NCI-H2029 treated with DMSO at 0.1 percent for 48 hours (cell line): ENCODE measurements around the gene LASP1.

Experiments
- DNase-seq: peaks from one replicate; lab custom pipeline; 2025; lab: John Stamatoyannopoulos, UW

Gene LASP1

DNA sequence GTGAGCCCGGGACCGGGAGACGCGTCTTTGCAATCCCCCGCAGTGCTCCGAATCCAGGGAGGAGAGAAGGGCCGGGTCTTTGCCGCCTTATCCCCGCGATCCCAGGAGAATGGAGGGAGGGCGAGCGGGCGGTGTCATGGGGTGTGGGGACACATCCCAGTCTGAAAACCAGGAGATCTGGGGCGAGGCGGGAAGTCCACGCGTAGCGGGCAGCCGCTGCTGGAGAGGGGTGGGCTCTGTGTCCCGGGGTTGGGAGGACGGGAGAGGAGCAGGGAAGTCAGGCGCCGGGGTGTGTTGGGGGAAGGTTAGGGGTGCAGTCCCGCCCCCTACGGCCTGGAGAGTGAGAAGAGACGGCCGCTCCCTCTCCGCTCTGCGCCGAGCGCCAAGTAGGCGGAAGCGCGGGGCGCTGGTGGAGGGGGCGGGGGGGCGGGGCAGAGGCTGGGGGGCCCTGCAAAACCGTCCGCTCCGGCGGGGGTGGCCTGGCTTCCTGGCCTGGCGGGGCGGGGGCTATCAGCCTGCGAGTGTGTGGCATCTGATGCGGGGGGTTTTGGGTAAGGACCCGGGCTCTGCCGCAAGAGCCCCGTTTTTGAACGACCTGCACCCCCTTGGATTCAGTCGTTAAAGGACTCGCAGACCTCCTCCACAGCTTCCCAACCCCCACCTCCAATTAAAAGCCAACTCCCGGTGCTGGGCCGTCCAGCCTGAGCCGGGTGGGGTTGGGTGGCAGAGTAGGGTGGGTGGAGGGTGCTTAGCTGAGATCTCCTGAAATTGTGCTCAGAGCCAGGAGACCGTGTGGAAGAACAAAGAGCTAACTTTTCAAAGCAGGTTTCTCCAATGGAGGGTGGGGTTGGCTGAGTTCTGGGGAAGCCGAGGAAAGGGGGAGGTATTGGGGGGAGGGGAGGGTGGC is 654 bp downstream of the LASP1 start:
- DNase-seq, result no peak

DNA sequence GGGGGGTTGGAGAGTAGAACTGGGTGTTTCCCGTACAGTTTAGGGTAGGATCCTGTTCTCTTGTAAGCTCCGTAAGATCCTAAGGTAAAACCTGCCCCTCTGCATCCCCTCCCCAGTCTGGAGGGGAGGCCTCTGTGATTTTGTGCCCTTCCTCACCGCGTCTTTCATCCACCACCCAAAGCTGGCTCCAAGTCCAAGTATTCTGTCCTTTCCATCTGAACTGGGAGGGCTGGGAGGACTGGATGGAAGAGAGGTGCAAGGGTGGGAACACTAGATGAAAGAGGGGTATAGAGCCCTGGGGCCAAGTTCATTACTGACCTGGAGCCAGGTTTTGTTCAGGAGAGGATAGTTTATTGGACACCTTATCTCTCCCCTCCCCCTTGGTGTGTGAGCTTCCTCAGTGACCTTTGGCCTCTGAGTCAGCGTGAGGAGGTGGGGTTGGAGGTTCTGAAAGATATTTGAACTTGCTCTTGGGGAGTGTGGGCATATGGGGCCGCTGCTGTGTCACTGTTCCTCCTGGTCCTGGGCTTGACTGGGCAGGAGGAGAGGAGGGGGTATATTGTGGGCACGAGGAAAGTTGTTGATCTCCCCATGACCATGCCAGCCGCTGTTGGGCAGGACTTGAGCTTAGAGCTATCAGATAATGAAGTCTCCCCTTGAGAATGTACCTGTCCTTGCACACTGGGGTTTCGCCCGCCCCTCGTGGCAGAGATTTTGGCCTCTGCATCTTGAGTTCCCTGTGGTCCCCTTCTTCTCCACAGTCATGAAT is 1.6 kb downstream of the LASP1 start:
- DNase-seq, result no peak

- no peak for DNase-seq
Observed at GRCh38 chr17:38872027-38872511, 2.2 kb downstream of the LASP1 start.

DNA sequence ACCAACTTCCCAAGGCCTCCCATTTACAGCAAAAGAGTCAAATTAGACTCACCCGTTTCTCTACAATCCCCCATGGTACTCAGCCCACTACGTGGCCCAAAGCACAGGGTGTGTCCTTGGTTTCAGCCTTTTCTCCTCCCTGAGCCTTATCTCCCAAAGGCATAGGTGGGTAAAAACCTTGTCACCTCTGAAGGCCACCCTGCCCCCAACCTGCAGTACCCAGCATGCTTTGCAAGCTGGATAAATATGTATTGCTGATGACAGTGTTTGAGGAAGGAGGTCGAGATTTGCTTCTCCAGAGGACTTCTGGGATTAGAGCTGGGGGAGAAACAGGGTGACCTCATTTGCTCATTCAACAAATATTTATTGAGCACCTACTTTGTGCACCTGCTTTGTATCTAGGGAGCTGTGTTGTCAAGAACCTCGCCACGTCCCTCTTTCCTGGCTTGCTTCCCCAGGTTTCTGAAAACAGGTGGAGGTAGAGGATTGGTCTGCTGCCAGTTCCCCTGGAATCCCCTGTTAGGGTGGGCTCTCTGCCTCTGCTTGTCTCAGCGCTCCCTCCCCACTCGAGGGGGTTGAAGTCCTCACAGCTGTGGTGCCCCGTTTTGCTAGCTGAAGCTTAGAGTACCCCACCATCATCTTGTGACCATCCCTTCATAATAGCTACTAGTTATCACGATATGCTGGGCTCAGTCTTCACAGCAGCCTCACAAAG is 3.0 kb downstream of the LASP1 start:
- peak; percentile 47 for DNase-seq

GRCh38 chr17:38873640-38874380 is 4.0 kb downstream of the LASP1 start:
- DNase-seq, result no peak

DNA sequence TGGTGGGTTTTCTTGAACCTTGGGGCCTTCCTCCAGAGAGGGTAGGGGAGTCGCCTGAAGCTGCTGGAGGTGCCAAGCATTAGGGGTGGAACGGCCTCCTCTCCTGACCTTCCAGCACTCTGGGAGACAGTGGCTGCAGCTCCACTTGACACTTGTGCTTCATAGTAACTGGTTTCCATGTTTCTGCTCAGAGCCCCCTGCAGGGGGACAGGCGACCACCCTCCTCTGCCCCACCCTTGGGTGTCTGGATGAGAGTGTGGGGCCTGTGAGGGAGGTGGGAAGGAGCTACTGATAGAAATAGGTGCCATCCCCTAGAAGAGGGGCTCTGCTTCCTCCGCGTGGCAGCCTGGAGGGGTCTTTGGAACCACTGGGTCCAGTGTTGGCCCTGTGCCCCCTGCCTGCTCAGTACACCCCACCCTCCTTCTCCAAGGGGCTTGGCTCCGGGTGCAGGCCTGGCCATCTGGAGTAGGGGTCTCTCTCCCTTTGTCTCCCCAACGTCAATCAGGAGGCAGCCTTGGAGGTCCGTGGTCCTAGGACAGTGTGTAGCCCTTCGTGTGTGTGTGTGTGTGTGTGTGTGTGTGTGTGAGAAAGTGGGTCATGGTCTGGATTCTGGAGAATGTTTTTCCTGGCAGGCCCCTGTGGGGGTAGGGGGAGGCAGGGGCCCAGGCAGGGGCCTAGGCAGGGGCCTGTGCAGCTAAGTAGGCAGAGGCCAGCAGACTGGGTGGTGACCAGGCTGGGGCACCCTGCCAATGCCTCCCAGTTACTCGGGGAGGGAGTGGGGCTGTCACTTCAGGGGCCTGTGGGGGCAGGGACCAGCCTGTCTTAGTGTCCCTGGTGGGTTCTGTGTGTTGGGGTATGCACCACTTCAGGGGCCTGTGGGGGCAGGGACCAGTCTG is 4.9 kb downstream of the LASP1 start:
- no peak for DNase-seq

DNA sequence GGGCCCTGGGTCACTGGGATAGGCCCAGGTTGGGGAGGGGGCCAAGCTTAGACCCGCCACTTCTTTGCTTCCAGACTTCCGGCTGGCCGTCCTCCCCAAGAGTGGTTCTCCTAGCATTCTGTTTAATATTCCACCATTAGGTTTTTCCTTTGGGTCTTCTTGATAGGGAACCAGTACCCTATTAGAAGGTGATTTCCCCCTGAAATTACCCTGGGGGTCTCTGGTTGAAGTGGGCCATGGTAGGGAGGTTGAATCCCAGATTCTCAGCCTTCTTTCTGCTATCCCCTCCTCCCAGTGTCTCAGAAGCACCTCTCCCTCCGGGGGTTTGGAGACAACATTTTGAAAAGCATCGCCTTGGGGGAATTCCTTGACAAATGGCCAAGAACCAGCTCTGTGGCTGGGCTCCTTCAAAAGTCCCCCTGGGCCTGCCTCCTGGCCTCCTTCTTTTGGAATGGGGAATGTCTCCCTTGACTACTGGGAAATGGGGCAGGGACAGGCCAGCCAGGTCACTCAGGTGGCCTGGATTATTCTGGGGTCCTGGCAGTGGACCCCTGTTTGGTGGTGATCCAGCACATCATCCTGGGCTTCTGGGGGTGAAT is 5.7 kb downstream of the LASP1 start:
- no peak for DNase-seq

- DNase-seq, result no peak
Observed at GRCh38 chr17:38877130-38877851, 7.4 kb downstream of the LASP1 start.

DNA sequence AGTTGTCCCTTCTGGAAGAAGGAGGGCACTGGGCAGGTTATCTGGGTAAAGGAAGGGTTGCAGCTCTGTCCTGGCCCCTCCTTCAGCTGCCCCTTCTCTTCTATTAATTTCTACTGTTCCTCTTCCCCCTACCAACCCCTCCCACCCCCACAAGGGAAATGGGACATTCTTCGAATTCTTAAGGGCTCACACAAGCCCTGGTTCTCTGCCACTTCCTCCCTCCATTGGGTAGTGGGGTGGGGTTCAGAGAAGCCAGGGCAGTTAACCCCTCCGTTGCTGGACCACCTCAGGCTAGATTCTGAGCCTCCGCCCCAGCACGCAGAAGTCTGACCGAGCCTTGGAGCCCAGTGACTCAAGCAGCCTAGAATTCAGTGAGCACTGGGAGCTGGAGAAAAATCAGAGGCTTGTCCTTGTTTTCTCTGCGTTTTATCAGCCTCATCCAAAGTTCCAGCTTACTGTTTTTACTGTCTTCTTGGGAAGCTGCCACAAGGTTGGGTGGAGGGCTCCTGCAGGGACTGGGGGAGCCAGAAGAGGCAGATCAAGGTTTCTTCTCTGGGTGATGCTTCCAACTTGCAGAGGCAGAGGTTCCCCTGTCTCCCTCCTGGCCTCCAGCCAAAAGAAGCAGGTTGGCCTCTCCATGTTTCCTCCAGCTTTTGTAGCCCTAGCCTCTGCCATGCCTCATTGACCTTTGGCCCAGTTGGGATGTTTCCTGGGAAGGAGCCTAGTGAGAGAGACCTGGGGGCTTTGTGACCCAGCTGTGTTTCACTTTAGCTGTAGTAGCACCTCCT is 10.2 kb downstream of the LASP1 start:
- no peak for DNase-seq

GRCh38 chr17:38881600-38882191 is 11.8 kb downstream of the LASP1 start:
- no peak for DNase-seq

DNA sequence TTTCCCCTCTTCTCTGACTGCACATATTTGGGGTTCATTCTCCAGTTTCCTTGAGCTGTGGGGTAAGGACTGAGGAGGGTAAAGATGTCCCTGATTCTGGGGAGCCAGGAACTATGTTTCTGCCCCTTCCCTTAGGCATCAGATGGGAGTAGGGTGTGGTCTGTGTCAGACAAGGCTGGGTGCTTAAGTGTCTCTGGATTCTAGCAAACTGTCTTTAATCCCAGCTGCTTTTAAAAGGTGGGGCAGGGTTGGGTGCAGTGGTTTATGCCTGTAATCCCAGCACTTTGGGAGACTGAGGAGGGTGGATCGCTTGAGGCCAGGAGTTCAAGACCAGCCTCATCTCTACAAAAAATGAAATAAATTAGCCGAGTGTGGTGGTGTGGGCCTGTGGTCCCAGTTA is 13.0 kb downstream of the LASP1 start:
- DNase-seq, result no peak

DNA sequence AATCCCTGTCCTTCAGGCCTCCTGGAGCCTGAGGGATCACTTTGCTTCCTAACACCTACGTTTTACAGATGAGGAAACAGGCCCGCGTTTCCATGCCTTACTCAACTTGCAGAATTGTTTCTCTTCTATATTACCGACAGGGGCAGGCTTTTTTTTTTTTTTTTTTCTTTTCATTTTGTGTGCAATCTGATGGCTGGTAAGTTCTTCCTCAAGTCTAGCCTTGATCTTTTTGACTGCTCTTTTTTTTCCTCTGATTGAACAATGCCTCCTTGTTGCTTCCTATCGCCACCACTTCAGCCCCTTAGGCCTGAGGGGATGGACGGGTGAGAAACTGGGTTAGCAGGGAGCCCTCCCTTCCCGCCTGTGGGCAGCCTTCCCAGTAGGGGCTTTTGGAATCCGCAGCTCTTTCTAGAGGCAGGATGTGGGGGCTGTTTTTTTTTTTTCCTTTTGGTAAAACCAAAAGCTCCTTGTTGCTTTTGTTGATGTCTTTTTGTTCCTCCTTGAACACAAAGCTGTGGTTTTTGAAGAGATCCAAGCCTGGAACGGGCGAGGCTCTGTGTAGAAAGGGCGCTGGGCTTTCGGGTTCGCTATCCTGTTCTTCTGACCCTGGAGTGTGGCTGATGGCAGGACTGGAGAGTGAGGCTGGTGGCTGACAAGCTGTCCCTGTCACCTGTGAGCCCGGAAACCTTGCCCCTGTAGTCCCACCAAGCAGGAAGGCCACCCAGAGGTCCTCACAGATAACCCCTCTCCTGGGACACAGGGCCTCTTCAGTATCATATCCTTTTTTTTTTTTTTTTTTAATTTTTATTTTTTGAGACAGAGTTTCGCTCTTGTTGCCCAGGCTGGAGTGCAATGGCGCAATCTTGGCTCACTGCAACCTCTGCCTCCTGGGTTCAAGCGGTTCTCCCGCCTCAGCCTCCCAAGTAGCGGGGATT is 14.0 kb downstream of the LASP1 start:
- no peak for DNase-seq

- DNase-seq, result no peak
Observed at GRCh38 chr17:38885044-38885727, 15.3 kb downstream of the LASP1 start.

DNA sequence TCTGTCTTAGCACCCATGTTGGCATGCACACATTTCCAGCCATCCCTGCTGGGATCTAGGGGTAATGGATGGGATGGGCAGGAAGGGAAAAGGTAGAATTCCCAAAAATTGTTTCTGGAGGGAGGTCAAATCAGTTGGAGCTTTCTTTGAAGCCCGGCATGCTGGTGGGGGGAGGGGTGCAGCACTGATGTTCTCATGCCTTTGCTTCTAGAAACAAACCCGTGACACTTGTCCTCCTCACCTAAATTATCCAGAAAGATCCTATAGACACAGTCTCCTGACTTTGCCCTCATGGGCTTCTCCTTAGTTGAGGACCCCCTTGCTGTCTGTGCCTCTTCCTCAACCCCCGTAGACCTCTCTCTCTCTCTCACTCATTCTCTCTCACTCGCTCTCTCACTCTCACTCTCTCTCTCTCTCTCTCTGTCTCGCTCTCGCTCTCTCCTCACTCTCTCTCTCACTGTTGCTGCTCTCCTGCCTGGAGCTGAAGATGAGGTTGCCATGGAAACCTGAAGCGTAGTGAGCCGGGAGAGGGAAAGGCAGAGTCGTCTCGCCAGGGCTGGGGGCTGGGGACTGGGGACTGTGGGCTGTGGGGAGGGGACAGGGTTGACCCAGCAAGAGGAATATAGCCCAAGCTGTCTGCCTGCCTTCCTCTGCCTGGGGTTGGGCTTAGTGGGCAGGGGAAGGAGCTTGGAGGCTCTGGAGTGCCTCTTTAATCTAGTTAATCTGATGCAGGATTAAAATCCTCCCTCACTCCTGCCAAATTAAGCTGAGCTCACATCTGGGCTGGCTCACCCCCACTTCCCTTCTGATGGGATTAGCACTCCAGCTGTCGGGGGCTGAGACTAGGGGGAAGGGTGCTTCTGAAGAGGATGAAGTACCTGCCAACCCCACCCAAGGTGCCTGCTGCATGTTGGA is 16.1 kb downstream of the LASP1 start:
- DNase-seq, result no peak

DNA sequence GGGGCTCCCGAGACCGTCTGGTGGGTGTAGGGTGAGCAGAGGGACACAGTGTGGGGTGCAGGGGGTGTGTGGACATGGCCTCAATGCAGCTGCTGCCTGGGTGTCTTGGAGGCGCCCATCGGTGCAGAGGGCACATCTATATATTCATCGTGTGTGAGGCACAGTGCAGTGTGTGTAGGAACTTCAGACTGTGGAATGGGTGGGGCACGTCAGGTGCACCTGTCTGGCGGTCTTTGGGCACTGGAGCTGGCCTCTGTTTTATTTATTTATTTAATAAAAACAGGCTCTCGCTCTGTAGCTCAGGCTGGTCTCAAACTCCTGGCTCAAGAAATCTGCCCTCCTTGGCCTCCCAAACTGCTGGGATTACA is 16.8 kb downstream of the LASP1 start:
- no peak for DNase-seq

GRCh38 chr17:38888842-38889241 is 19.0 kb downstream of the LASP1 start:
- no peak for DNase-seq
